SK-N-SH (cell line): ENCODE data around the gene PIAS3. TPM values are rescaled to one million over a fixed set of nuclear protein-coding genes. Genes with fewer than 3 reads are reported as not detected.

Source experiments
- CTCF ChIA-PET: fragments of 300-600, 350-600 bp; formaldehyde crosslinking; extraction: SDS; loops from one replicate; lab custom pipeline; 2021; lab: Yijun Ruan, JAX
- POLR2A ChIA-PET: fragments of 350-600 bp; sonication (Branson Sonifier 250); formaldehyde crosslinking; extraction: SDS; loops from one replicate; lab custom pipeline; 2020; ENCODE audit warnings: antibody characterized with exemption, inconsistent platforms; lab: Yijun Ruan, JAX
- DNase-seq: peaks from one replicate; pipeline ENCODE4 v3.0.0; 2012
- H2AFZ ChIP-seq: fragments of 200-600 bp; sonication (generic); 2 replicates; pipeline ENCODE4 v1.8.1; 2016; ENCODE audit warnings: antibody characterized with exemption, mild to moderate bottlenecking, low read depth
- H3F3A ChIP-seq: fragments of 200-600 bp; sonication (generic); replicated peaks from 2 replicates; pipeline ENCODE3; 2016; ENCODE audit warnings: antibody characterized with exemption, mild to moderate bottlenecking; ENCODE audit not compliant: insufficient read depth
- H3K27ac ChIP-seq, 2 experiments: fragments of 200-500 bp in 1 of 2; fragments of 200-600 bp in 1 of 2; sonication (Bioruptor generic) in 1 of 2; sonication (generic), shearing (Covaris generic) in 1 of 2; 2 replicates each; pipeline versions ENCODE4 v1.5.1 to v1.6.1; 2014 to 2016; ENCODE audit warnings: low read depth in 2 of 2, inconsistent platforms in 1 of 2, low read length in 1 of 2, mild to moderate bottlenecking in 1 of 2, mixed read lengths in 1 of 2
- H3K27me3 ChIP-seq: fragments of 200-600 bp; sonication (generic), shearing (Covaris generic); 2 replicates; pipeline ENCODE4 v1.6.1; 2016; ENCODE audit warnings: mixed run types; ENCODE audit not compliant: insufficient read depth
- H3K36me3 ChIP-seq, 2 experiments: fragments of 200-500 bp in 1 of 2; fragments of 200-600 bp in 1 of 2; sonication (Bioruptor generic) in 1 of 2; sonication (generic) in 1 of 2; replicated peaks in 1 of 2; 2 replicates each; pipeline versions ENCODE3 to v1.5.1; 2014 to 2016; ENCODE audit warnings: low read length in 1 of 2, mild to moderate bottlenecking in 1 of 2; ENCODE audit not compliant: insufficient read depth in 2 of 2, control insufficient read depth in 1 of 2
- H3K4me1 ChIP-seq, 2 experiments: fragments of 200-500 bp in 1 of 2; fragments of 200-600 bp in 1 of 2; sonication (Bioruptor generic) in 1 of 2; sonication (generic), shearing (Covaris generic) in 1 of 2; 2 replicates each; pipeline versions ENCODE4 v1.5.1 to v1.6.1; 2014 to 2016; ENCODE audit warnings: low read depth in 1 of 2, low read length in 1 of 2, mixed run types in 1 of 2; ENCODE audit not compliant: insufficient read depth in 2 of 2, control insufficient read depth in 1 of 2
- H3K4me2 ChIP-seq: fragments of 200-600 bp; sonication (generic), shearing (Covaris generic); 2 replicates; pipeline ENCODE4 v1.6.1; 2017; ENCODE audit warnings: mixed run types
- H3K4me3 ChIP-seq, 2 experiments: fragments of 200-500 bp in 1 of 2; fragments of 200-600 bp in 1 of 2; sonication (Bioruptor generic) in 1 of 2; sonication (generic), shearing (Covaris generic) in 1 of 2; 2 replicates each; pipeline versions ENCODE4 v1.5.1 to v1.8.1; 2014 to 2016; ENCODE audit warnings: low read depth in 2 of 2, inconsistent platforms in 1 of 2, low read length in 1 of 2, mild to moderate bottlenecking in 1 of 2, mixed read lengths in 1 of 2, moderate library complexity in 1 of 2
- H3K79me2 ChIP-seq: fragments of 200-600 bp; sonication (generic); 2 replicates; pipeline ENCODE4 v1.8.1; 2017; ENCODE audit warnings: mild to moderate bottlenecking; ENCODE audit not compliant: insufficient read depth
- H3K9ac ChIP-seq: fragments of 200-600 bp; sonication (generic); 2 replicates; pipeline ENCODE4 v1.6.1; 2017; ENCODE audit warnings: mixed run types
- H3K9me2 ChIP-seq: fragments of 200-600 bp; sonication (generic); 2 replicates; pipeline ENCODE4 v1.6.1; 2017; ENCODE audit warnings: mixed run types
- H3K9me3 ChIP-seq: fragments of 200-600 bp; sonication (generic); 2 replicates; pipeline ENCODE4 v1.6.1; 2017; ENCODE audit warnings: mixed run types, mild to moderate bottlenecking, moderate library complexity
- H4K20me1 ChIP-seq: fragments of 200-600 bp; sonication (generic); 2 replicates; pipeline ENCODE4 v1.6.1; 2017; ENCODE audit warnings: mild to moderate bottlenecking, mixed run types; ENCODE audit not compliant: insufficient read depth
- CHD2 ChIP-seq: fragments of 150-350 bp; IDR thresholded peaks from 2 replicates; pipeline ENCODE4 v1.6.1; 2018; ENCODE audit warnings: low read length; ENCODE audit not compliant: partially characterized antibody
- CTCF ChIP-seq: fragments of 200-600 bp; sonication (generic); IDR thresholded peaks from 2 replicates; pipeline ENCODE4 v1.6.1; 2017; ENCODE audit warnings: antibody characterized with exemption, mild to moderate bottlenecking, moderate library complexity
- ELF1 ChIP-seq: IDR thresholded peaks from 2 replicates; pipeline ENCODE4 v1.4.0; 2012
- EP300 ChIP-seq, 2 experiments: IDR thresholded peaks; 2 replicates each; pipeline versions ENCODE4 v1.4.0 to v1.6.1; 2012; ENCODE audit warnings: borderline replicate concordance in 1 of 2, low read depth in 1 of 2, low read length in 1 of 2
- EZH2phosphoT487 ChIP-seq: fragments of 200-600 bp; sonication (generic); IDR thresholded peaks from 2 replicates; pipeline ENCODE4 v1.6.1; 2017; ENCODE audit warnings: low read depth, mixed run types, mild to moderate bottlenecking, antibody characterized with exemption, moderate library complexity, borderline replicate concordance
- FOXJ3 ChIP-seq: sonication (generic); formaldehyde crosslinking; IDR thresholded peaks from 2 replicates; pipeline ENCODE4 v1.5.1; 2020; ENCODE audit warnings: mild to moderate bottlenecking, missing genetic modification reagents
- FOXM1 ChIP-seq: IDR thresholded peaks from 2 replicates; pipeline ENCODE4 v1.4.0; 2012; ENCODE audit warnings: low read depth, mild to moderate bottlenecking
- GATA2 ChIP-seq: sonication (generic); formaldehyde crosslinking; IDR thresholded peaks from 2 replicates; pipeline ENCODE4 v1.5.0; 2020; ENCODE audit warnings: mild to moderate bottlenecking, missing genetic modification reagents
- IRF3 ChIP-seq: fragments of 150-350 bp; IDR thresholded peaks from 2 replicates; pipeline ENCODE4 v1.6.1; 2016; ENCODE audit warnings: mild to moderate bottlenecking, low read depth, low read length
- JUND ChIP-seq: IDR thresholded peaks from 2 replicates; pipeline ENCODE4 v1.4.0; 2012
- MAX ChIP-seq: IDR thresholded peaks from 2 replicates; pipeline ENCODE4 v1.4.0; 2012; ENCODE audit warnings: low read depth
- MEF2A ChIP-seq: IDR thresholded peaks from 2 replicates; pipeline ENCODE4 v1.4.0; 2012; ENCODE audit warnings: low read depth, borderline replicate concordance
- MXI1 ChIP-seq: IDR thresholded peaks from 2 replicates; pipeline ENCODE4 v1.6.1; 2012; ENCODE audit warnings: mild to moderate bottlenecking, low read depth, low read length, improper control_type of control experiment
- NFIC ChIP-seq: IDR thresholded peaks from 2 replicates; pipeline ENCODE4 v1.4.0; 2012; ENCODE audit warnings: borderline replicate concordance
- NRF1 ChIP-seq: IDR thresholded peaks from 2 replicates; pipeline ENCODE4 v1.6.1; 2012; ENCODE audit warnings: low read depth, mild to moderate bottlenecking, low read length
- POLR2AphosphoS5 ChIP-seq: IDR thresholded peaks from 2 replicates; pipeline ENCODE4 v1.6.1; 2012; ENCODE audit warnings: low read depth, low read length
- RCOR1 ChIP-seq: fragments of 150-350 bp; IDR thresholded peaks from 2 replicates; pipeline ENCODE4 v1.6.1; 2017; ENCODE audit warnings: antibody characterized with exemption, low read length
- RXRA ChIP-seq: IDR thresholded peaks from 2 replicates; pipeline ENCODE4 v1.4.0; 2012; ENCODE audit warnings: low read depth, mild to moderate bottlenecking, borderline replicate concordance
- SIN3A ChIP-seq: IDR thresholded peaks from 2 replicates; pipeline ENCODE4 v1.6.1; 2012; ENCODE audit warnings: low read depth, mild to moderate bottlenecking, low read length, moderate library complexity, borderline replicate concordance
- SMC3 ChIP-seq: IDR thresholded peaks from 2 replicates; pipeline ENCODE4 v1.6.1; 2012; ENCODE audit warnings: low read depth, low read length, improper control_type of control experiment
- TAF1 ChIP-seq: IDR thresholded peaks from 2 replicates; pipeline ENCODE4 v1.6.1; 2012; ENCODE audit warnings: low read depth, mild to moderate bottlenecking, low read length, moderate library complexity, borderline replicate concordance
- TEAD4 ChIP-seq: IDR thresholded peaks from 2 replicates; pipeline ENCODE4 v1.4.0; 2012; ENCODE audit warnings: mild to moderate bottlenecking, borderline replicate concordance; ENCODE audit not compliant: insufficient read depth
- YY1 ChIP-seq: IDR thresholded peaks from 2 replicates; pipeline ENCODE4 v1.4.0; 2012; ENCODE audit warnings: low read depth, mild to moderate bottlenecking
- ZBTB33 ChIP-seq: IDR thresholded peaks from 2 replicates; pipeline ENCODE4 v1.4.0; 2012; ENCODE audit warnings: low read depth, borderline replicate concordance
- WGBS: methylation state at CpG from one replicate; pipeline ENCODE4 v1.1.6; 2017; ENCODE audit warnings: low lambda C conversion rate; 5-methylcytosine and 5-hydroxymethylcytosine counted together
- polyA plus RNA-seq, 3 experiments: library from polyadenylated mRNA; depleted of rRNA; stranded (reverse); fragments of >200 nt; gene quantifications; 2 replicates each; pipeline ENCODE4 v1.2.3, GENCODE V29; 2012

PIAS3 gene
- polyA plus RNA-seq, 1 of the 3 experiments (the other 2 are of a cell fraction) = 35.5 TPM

- no peak for TF ChIP-seq NFIC
- TF ChIP-seq TAF1 = no peak
- no peak for TF ChIP-seq ELF1
- no peak for TF ChIP-seq YY1
- TF ChIP-seq MXI1 = no peak
- TF ChIP-seq EP300 (IDR thresholded peaks at IDR 0.05; ENCODE audit: borderline replicate concordance in 1 of 2, low read depth in 1 of 2, low read length in 1 of 2) = no peak
- no peak for TF ChIP-seq IRF3
- TF ChIP-seq POLR2AphosphoS5 = no peak
- TF ChIP-seq JUND = no peak
- TF ChIP-seq GATA2 = no peak
- no peak for TF ChIP-seq SMC3
- TF ChIP-seq MEF2A = no peak
- Histone ChIP-seq H2AFZ (no peak overlapping the region), H3K4me2 (no peak overlapping the region), H3K27me3 (no peaks in the 10 kb centered on the region), H3K9ac (no peak overlapping the region), H3K36me3 (no peaks in the 10 kb centered on the region), H3K9me2 (no peaks in the 10 kb centered on the region), H3F3A (peaks cover 4% of the 10 kb centered on the region), H3K4me1 (peaks cover 3 to 8% of the 10 kb centered on the region in 2 experiments; a peak in 3 of 4 replicates), H3K4me3 (no peak overlapping the region), H4K20me1 (no peaks in the 10 kb centered on the region), H3K79me2 (no peaks in the 10 kb centered on the region), H3K9me3 (no peaks in the 10 kb centered on the region), H3K27ac (no peak overlapping the region)
- 91% methylated on average over 1 of the region's 1 CpG for WGBS
- no peak for DNase-seq
- CTCF ChIA-PET = interaction anchor here (11.0 kb wide), 1 partner anchor 14 kb away, joined by 281 read pairs; the partner anchor contains the start of genes ITGA10 and PEX11B
- POLR2A ChIA-PET = no interaction called here
Measured at GRCh38 chr1:145897969-145898368, 39.1 kb upstream of the PIAS3 start.

GRCh38 chr1:145895471-145895870 is 36.6 kb upstream of the PIAS3 start:
- Histone ChIP-seq H3K27me3 (no peaks in the 10 kb centered on the region), H3K4me2 (no peak overlapping the region), H3K36me3 (no peaks in the 10 kb centered on the region), H2AFZ (no peak overlapping the region), H3K4me1 (peaks cover 21 to 28% of the 10 kb centered on the region in 2 experiments), H3K27ac (no peak overlapping the region), H4K20me1 (no peaks in the 10 kb centered on the region), H3K79me2 (no peaks in the 10 kb centered on the region), H3K9ac (no peak overlapping the region), H3K9me2 (no peaks in the 10 kb centered on the region), H3F3A (peaks cover 20% of the 10 kb centered on the region), H3K4me3 (no peak overlapping the region), H3K9me3 (no peaks in the 10 kb centered on the region)
- DNase-seq = no peak
- WGBS = 100% methylated on average over 1 of the region's 1 CpG
- POLR2A ChIA-PET = no interaction called here
- CTCF ChIA-PET = interaction anchor here (0.6 to 11.0 kb wide), 9 partner anchors 17 to 126 kb away, joined by 3 to 281 read pairs (median 3); partner anchors contain the start of genes HJV, ITGA10, NUDT17 and PEX11B
- TF ChIP-seq RCOR1 (no peak), JUND (no peak), YY1 (no peak), RXRA (no peak), CHD2 (no peak), NRF1 (no peak), MAX (no peak), EZH2phosphoT487 (no peak), CTCF (no peak), TEAD4 (no peak), ZBTB33 (no peak), EP300 (IDR thresholded peaks at IDR 0.05; ENCODE audit: borderline replicate concordance in 1 of 2, low read depth in 1 of 2, low read length in 1 of 2) (no peak), FOXM1 (no peak), SIN3A (no peak), POLR2AphosphoS5 (no peak), FOXJ3 (no peak), MEF2A (no peak)
